GM23338 (cell line): ENCODE measurements around the gene TAS2R14.

Experiments
- EZH2 ChIP-seq: fragments of 200-600 bp; sonication (generic); IDR thresholded peaks from one replicate; pipeline ENCODE4 v1.8.0; 2017; ENCODE audit warnings: antibody characterized with exemption, mild to moderate bottlenecking, low read depth; ENCODE audit not compliant: unreplicated experiment
- REST ChIP-seq: IDR thresholded peaks from one replicate; pipeline ENCODE4 v1.6.1; 2018; ENCODE audit warnings: antibody characterized with exemption; ENCODE audit not compliant: unreplicated experiment

- no peak for TF ChIP-seq EZH2
- no peak for TF ChIP-seq REST
Measured at GRCh38 chr12:10900972-10901371, 38.1 kb downstream of the TAS2R14 start.
